GM19452 (cell line): ENCODE data around the gene LRP2.
A peak's percentile ranks its signal among the peaks of the same experiment; 100 is the strongest.
"Not testable (repeated sequence)": the region's sequence is repeated elsewhere in the genome, so short reads cannot be mapped to it uniquely, and the experiment has no call there.

Experiments
- ATAC-seq: cut with Tn5 transposase; IDR thresholded peaks from one replicate; pipeline ENCODE4 v1.9.1; 2021; ENCODE audit not compliant: unreplicated experiment

LRP2 gene

GRCh38 chr2:169362118-169362893, at the start of gene LRP2:
Gene LRP2, minus strand, starts transcription at chr2:169362534. Its CDS starts 135 bp downstream, at chr2:169362399.
- no peak for ATAC-seq

- ATAC-seq: no peak
Observed at GRCh38 chr2:169406891-169407290, 44.6 kb upstream of the LRP2 start.

DNA sequence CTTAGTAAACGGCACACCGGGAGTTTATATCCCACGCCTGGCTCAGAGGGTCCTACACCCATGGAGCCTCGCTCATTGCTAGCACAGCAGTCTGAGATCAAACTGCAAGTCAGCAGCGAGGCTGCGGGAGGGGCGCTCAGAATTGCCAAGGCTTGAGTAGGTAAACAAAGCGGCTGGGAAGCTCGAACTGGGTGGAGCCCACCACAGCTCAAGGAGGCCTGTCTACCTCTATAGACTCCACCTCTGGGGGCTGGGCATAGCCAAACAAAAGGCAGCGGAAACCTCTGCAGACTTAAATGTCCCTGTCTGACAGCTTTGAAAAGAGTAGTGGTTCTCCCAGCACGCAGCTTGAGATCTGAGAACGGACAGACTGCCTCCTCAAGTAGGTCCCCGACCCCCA, 37.2 kb upstream of the LRP2 start:
- not testable (repeated sequence) for ATAC-seq

DNA sequence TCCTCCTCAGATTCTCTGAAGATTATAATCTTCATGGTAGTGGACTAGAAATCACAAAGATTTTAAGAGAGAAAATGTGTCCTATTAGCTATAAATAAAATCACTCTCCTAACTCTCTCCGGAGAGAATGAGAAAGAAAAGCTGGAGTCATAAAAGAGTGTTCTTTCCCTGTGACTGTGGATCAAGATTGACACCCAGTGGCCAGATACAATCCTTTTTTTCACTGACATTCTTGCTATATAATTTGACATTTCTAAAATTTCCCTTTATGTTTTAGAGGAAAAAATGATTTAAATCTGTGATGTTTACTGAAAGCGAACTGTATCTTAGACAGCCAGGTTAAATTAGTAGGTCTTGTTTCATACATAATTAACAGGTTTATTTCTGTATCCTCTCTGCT, 35.4 kb upstream of the LRP2 start:
- no peak for ATAC-seq

DNA sequence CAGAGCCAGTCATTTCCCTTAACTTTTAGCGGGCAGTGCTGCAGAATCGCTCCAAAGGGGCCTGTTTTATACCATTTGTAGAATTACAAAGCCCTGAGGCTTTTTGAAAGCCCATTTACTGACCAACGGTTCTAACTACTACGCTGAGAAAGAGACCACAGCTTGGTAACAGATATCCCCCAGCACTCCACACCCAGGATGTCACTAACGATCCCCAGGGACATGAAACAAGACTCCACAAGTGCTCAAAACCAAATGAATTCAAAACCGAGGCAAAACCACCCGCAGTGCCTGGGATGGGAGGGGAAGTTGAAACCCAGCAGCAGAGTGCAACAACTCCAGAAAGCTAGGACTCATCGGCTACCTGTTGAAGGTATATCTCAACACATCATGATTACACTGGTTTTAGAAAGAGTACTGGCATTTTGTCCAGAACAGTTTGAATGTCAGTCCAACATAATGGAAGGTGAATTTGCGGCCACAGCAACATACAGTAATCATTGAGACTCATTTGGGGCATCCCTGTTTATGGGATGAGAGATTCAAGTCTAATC, 33.6 kb upstream of the LRP2 start:
- ATAC-seq: no peak

DNA sequence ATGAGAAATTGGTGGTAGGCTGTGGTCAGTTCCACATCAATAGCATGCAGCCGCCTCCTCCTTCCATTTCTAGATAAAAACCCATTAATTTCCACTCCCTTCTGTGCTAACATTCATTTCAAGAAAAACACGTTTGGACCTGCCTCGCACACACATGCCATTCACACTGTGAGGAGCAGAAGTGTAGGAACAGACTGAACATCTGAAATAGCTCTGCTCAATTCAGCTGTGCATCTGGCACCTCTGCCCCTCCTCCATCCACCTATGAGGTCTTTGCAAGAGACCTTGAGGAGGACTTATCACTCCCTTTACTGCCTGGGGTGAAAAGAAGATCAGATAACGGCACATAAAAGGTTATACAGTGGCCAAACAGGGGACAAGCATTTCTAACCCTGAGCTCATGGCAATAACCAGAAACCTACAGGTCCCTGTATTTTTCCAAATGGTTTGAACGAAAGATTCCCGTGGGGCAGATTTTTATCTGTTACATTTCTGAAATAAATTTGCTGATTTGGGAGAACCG, 30.8 kb upstream of the LRP2 start:
- no peak for ATAC-seq

DNA sequence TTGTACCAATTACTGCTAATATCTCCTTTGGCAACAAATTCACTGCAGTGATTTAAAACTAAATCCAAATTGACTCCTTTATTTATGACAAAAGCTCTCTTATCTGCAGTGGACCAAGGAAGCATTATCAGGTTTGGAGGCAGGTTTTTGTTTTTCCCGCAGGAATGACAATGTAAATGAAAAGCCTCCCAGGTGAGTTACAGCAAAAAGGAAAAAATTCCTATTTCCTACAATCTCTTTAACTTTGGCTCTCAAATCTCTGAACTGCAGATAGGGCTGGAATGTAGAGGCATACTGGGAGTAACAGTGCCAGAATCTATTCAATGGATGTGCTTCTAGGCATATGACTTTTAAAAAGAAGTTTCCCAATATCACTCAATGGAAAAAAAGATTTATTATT, 28.9 kb upstream of the LRP2 start:
- ATAC-seq: no peak

DNA sequence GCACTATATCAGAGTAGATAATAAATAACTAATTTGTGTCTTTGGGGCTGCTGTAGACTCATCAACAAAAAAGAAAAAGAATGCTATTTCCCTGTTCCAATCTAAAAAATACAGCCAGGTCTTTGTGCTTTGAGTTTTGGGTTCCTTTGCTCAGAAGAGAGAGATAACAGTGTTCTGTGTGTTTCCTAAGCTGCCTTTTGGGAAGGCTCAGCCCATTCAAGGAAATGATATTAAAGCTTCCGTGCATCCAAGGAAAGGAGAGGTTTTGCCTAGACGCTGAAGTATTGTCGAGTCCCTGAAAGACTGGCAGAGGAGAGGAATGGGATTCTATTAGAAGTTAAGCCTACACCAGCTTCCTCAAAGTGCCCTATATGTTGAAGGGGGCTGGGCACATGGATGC, 25.8 kb upstream of the LRP2 start:
- ATAC-seq: no peak

- no peak for ATAC-seq
Observed at GRCh38 chr2:169386722-169387121, 24.4 kb upstream of the LRP2 start.

GRCh38 chr2:169384816-169385215, 22.5 kb upstream of the LRP2 start:
- ATAC-seq: no peak

DNA sequence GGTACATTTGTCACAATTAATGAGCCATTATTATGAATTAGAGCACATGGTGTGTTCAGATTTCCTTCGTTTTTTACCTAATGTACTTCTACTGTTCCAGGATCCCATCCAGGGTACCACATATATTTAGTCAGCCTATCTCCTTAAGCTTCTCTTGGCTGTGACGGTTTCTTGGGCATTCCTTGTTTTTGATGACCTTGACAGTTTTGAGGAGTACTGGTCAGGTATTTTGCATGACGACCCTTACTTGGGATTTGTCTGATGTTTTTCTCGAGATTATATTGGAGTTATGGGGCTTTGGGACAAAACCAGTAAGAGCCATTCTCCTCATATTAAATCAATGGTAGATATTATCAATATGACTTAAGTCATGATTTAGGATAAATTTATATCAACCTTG, 10.2 kb upstream of the LRP2 start:
- no peak for ATAC-seq

DNA sequence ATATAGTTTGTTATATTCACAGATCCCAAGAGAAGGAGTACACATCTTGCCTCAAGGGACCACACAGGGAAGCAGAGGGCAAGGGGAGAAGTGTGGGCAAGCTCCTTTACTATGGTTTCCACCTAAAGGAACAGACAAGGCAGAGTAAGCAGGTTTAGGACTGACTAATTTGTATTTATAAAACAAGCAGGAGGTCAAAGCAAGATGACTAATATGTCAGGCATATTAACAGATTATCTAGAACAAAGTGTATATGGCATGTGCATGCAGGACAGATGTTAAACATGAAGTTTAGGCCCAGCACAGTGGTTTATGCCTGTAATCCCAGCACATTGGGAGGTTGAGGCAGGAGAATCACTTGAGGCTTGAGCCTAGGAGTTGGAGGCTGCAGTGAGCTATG, 3.7 kb upstream of the LRP2 start:
- ATAC-seq: no peak

GRCh38 chr2:169365029-169365480, 2.7 kb upstream of the LRP2 start:
- ATAC-seq: peak; percentile 57

- peak; percentile 41 for ATAC-seq
Observed at GRCh38 chr2:169363560-169364150, 1.3 kb upstream of the LRP2 start.

DNA sequence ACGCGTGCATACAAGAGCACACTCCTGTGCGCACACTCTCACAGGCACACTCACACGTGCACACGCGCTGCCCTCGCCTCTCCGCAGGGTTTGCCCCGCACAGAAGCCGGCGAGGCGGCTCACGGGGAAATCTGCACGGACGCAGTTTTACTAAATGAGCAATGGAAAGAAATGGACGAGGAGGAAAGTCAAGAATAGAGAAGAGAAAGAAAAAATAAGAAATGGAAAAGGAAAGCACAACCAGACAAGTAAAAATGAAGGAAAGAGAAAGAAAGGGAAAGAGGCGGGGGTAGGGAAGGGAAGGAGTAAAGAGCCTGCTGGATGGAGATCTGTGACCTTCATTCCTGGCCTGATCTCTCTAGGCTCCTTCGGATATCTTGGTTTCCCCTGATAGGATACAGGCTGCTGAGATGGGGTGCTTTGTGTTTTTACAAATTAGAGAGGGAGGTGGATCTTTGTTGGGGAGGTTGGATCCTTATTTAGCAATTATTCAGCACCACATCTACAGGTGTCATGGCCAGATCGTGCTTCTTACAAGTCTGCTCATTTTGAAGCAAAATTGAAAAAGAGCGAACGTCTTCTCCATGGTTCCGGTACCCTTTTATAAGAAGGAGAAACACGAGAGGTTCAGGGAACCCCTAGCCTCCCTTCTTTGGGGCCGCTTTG, 693 bp upstream of the LRP2 start:
- peak; percentile 1 for ATAC-seq

DNA sequence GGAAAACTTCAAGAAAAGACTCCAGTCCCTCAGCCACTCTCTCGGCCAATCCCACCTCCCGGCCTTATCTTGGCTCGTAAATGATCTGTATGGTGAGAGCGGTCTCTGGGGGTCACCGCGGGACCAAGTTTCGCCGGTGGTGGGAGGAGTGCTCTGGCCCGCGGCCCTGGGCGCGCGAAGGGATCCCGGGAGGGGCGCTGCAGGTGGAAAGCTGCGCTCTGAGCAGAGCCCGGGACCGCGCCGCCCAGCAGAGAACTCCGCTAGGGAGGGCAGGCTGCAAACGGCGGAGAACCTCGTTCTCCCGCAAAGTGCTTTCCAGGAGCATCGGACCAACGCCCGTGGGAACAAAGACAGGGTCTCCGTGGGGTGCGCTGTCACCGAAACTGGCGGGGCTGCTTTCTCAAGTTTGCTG, 622 bp downstream of the LRP2 start:
- no peak for ATAC-seq

DNA sequence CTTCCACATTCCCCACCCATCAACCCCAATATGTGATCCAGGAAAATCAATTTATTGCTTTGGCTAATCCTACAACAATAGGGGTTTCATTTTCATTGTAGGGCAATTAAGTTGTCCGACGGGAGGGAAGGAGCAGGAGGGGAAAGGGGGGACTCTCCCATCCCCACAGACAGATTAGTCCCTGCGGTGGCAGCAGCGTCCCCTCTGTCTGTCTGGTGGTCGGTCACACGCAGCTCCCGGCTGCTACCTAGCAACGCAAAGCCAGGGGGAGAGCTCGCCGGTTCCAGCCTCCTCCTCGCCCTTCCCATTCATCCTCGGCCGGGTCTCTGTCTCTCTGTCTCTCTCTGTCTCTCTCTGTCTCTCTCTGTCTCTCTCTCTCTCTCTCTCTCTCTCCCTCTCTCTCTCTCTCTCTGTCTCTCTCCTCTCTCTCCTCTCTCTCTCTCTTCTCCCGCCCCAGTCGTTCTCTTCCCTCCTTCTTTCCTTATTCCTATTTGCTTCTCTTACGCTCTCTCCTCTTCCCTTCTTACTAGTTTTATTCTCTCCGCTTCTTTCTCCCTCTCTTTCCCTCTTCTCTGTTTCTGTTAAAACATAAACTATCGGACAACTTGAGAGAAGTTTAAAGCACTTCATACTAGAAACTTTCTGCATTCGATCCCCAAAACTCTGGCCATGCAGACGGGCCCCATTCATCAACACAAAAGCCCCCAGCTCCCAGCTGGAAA, 1.2 kb downstream of the LRP2 start:
- ATAC-seq: no peak

- no peak for ATAC-seq
Observed at GRCh38 chr2:169358016-169358415, 4.3 kb downstream of the LRP2 start.

DNA sequence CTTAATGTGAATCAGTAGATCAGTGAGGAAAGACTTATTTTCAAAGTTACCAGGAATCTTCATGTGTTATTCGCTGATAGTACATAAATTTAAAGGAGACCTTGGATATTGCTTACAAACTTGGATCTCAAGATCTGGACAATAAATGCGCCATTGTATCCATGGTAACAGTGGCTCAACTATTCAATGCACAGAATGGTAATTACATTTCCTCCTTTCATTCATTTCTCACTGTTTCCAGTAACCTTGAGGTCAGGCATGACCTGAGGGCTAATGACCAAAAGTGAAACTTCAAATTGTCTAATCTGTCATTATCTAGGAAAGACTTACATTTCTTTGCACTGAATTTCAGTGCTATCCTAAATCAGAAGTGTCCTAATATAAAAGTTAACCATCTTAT, 8.1 kb downstream of the LRP2 start:
- no peak for ATAC-seq

- ATAC-seq: no peak
Observed at GRCh38 chr2:169351725-169352124, 10.6 kb downstream of the LRP2 start.

DNA sequence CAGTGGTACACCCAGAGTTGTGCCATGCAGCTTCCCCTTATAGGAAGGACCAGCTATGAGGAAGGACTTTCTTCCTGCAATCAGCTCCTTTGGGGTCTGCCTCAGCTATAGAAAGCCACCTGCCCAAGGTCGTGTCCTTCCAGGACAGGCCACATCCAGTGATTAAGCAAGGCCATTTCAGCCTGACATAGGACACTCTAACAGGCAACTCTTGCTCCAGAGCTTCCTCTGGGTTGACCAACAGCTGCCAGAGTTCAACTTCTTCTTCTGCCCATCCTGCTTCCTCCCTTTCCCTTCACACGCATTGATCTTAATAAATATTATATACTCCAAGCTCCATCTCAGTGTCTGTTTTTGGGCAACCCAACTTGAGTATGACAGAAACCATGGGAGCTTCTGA, 12.8 kb downstream of the LRP2 start:
- no peak for ATAC-seq
